KOPT-K1 (cell line): ENCODE data around the gene SMAP2.

Experiments used
- H3K27ac ChIP-seq: fragments of 200-600 bp; sonication (generic); 2 replicates; pipeline ENCODE4 v1.5.1; 2016; ENCODE audit warnings: antibody characterized with exemption, mild to moderate bottlenecking, low read depth, low read length; ENCODE audit not compliant: poor library complexity, severe bottlenecking
- H3K36me3 ChIP-seq: fragments of 200-600 bp; sonication (generic); 2 replicates; pipeline ENCODE4 v1.5.1; 2017; ENCODE audit warnings: antibody characterized with exemption, mild to moderate bottlenecking, low read length, moderate library complexity; ENCODE audit not compliant: insufficient read depth
- H3K9me3 ChIP-seq: fragments of 200-600 bp; sonication (generic); 2 replicates; pipeline ENCODE4 v1.5.1; 2017; ENCODE audit warnings: antibody characterized with exemption, low read length, mild to moderate bottlenecking; ENCODE audit not compliant: insufficient read depth, poor library complexity, severe bottlenecking

Gene SMAP2

DNA sequence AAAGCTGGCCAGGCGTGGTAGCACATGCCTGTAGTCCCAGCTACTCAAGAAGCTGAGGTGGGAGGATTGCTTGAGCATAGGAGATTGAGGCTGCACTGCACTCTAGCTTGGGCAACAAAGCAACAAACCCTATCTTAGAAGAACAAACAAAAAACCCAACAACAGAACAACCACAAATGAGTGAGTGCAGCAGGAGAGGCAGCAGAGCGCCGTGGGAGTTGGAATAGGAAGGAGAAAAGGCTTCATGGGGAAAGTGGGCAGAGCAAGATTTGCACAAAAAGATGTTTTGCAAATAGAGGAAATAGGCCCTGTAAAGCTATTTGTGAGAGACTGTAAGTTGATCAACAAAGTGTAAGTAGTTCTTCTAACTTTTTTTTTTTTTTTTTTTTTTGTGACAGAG, 19.6 kb downstream of the SMAP2 start:
- H3K27ac ChIP-seq = no peak overlapping the region
- no peaks in the 10 kb centered on the region for H3K36me3 ChIP-seq
- no peaks in the 10 kb centered on the region for H3K9me3 ChIP-seq

DNA sequence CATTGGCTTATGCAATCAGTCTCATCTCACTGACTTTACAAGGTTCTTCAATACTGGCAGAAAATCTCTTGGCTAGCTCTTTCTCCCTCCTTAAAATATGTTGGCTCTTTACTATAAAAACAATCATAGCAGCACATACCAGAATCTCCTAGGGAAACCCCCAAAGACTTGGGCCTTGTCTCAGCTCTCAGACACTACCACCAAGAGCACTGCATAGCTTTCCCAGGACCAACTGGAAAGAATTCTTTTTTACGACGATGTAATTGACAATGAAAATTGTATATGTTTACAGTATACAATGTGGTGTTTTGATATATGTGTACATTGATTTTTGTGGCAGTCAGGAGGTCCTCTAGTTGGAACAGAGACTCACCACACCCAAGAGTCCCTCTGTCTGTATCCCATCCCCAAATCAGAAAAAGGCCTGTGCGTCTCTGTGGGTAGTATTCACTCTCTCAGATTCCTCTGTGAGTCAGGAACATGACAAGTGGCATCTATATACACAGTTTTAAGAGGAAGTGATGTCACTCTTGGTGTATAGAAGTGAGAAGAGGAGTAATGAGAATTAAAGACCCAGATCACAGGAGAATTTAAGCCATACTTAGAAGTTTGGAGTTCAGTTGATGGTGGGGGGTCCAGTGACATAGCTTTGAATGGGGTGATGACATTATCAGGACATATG, 21.1 kb downstream of the SMAP2 start:
- Histone ChIP-seq H3K27ac (no peak overlapping the region), H3K9me3 (no peaks in the 10 kb centered on the region), H3K36me3 (no peaks in the 10 kb centered on the region)

DNA sequence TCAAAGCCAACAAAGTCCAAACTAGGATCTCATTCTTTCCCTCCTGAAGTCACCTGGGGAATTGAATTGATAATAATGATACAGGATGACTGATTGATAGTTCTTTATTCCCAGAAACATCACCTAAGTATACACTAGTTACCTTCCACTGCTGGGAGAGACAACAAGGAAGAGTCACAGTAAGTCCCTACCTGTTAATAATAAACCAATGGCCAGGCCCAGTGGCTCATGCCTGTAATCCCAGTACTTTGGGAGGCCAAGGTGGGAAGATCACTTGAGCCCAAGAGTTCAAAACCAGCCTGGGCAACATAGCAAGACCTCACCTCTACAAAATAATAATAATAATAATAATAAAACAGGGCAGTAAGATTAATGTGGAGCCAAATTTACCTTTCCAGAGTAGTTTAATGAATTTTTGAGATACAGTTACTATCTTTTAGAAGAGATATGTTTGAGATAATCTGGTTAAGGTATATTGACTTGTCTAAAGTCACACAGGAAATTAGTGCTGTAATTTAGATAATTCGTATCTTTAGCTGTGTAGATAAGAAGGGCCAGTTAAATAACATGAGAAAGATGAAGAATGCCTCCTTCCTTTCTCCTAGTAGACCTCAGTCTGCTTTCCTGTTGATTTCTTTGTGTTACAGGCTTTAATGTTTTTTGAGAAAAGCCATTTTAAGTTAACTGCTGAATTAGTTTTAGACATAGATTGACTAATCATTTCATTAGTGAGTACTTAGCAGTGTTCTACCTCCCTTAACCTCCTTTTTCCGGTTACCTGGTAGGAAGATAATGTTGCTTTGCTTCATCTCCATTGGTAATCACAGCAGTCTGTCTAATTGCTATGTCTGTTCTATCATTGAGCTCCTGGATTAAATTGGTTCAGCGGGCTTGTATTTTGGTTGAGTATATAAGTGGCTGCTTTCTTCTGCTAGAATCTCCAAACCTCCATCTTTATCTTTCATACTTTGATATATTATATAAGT, 22.0 kb downstream of the SMAP2 start:
- H3K27ac ChIP-seq = no peak overlapping the region
- H3K9me3 ChIP-seq = no peaks in the 10 kb centered on the region
- no peaks in the 10 kb centered on the region for H3K36me3 ChIP-seq

DNA sequence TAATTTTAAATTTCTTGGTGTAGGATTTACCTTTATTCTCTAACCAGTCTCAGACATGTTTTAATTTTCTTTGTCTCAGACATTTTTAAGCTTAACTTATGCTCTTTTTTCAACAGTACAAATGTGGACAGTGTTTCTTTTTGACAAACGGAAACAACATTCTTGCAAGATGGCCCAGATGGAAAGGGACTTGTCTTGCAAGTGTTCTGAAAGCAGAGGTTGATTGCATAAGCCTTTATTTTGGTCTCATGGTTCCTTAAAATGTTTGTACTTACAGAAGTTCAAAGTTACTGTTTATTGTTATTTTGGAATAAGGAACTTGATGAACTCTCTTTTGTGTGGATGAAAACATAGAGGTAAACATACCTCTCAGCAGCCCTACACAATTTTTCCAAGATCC, 22.9 kb downstream of the SMAP2 start:
- H3K36me3 ChIP-seq = no peaks in the 10 kb centered on the region
- H3K9me3 ChIP-seq = no peaks in the 10 kb centered on the region
- no peak overlapping the region for H3K27ac ChIP-seq

DNA sequence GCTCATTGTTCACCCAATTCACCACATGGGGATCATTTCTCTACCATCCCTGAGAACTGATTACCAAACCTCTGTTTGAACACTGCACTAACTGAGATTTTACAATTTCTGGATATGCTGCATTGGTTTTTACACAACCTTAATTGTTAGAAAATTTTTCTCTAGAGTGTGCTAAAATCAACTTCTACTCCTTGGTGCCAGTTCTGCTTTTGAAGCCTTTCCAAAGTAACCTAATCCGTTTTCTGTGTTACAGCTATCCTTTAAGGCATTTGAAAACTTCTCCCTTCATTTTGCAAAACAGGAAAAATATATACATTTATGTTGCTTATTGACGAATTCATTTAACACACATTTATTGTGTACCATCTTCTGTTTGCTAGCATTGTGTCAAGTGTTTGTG, 23.7 kb downstream of the SMAP2 start:
- Histone ChIP-seq H3K9me3 (no peaks in the 10 kb centered on the region), H3K36me3 (no peaks in the 10 kb centered on the region), H3K27ac (no peak overlapping the region)

DNA sequence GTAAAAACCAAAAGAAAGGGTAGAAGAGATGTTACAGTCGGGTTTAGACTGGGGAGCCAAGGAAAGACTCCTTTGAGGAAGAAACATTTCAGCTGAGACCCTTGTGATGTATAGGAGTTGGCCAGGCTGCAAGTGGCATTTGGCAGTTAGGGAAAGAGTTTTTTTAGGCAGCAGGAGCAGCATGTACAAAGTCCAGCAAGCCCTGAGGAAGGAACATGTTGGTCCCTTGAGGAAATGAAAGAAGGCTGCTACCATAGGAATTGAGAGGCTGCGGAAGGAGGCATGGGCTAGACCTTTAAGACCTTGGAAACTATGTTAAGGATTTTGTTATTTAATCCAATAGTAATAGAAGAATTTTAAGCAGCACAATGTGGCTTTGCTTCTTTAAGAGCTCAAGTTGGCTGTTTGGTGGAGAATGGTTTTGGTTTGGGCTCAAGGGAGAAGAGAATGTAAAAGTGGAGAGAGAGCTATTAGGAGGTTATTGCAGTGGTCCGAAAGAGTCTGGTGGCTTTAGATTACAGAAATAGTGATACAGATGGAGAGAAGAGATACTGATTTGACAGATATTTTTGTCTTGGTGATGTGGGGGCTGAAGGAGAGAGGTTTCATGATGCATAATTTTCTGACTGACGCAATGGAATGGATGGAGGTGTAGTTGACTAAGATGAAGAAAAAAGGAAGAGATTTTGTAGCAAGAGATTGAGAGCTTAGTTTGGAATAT, 26.6 kb downstream of the SMAP2 start:
- Histone ChIP-seq H3K27ac (no peak overlapping the region), H3K36me3 (no peaks in the 10 kb centered on the region), H3K9me3 (no peaks in the 10 kb centered on the region)

DNA sequence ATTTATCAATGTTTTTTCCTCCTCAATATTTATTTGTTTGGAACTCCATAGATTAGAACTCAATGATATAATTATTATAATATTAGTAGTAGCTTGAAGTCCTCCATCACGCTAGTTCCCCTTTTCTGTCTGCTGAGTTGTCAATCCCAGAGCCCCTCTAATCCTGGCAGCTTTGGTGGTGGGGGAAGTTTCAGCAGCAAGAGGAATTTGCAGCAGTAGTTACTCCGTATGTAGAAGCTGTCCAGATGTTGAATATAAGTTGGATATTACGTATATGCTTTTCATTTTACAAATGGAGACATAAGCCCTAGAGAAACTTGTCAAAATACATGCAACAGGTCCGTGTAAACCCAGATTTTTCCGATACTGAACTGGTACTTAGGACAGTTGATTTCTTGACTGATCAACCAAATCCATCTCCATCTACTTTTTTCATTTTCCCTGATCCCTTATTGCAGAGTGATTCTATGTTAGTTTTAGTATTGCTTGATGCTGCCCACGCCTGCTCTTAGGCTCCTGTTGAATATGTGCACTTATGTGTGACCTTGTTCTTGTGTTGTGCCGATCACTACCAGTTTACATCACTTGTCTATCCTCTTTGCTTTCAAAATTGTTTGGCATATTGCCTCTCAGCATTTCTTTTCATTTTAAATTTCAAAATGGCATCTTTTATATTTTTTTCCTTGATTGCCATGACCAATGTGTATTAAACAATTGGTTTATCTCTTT, 28.1 kb downstream of the SMAP2 start:
- H3K9me3 ChIP-seq = no peaks in the 10 kb centered on the region
- no peaks in the 10 kb centered on the region for H3K36me3 ChIP-seq
- H3K27ac ChIP-seq = no peak overlapping the region

DNA sequence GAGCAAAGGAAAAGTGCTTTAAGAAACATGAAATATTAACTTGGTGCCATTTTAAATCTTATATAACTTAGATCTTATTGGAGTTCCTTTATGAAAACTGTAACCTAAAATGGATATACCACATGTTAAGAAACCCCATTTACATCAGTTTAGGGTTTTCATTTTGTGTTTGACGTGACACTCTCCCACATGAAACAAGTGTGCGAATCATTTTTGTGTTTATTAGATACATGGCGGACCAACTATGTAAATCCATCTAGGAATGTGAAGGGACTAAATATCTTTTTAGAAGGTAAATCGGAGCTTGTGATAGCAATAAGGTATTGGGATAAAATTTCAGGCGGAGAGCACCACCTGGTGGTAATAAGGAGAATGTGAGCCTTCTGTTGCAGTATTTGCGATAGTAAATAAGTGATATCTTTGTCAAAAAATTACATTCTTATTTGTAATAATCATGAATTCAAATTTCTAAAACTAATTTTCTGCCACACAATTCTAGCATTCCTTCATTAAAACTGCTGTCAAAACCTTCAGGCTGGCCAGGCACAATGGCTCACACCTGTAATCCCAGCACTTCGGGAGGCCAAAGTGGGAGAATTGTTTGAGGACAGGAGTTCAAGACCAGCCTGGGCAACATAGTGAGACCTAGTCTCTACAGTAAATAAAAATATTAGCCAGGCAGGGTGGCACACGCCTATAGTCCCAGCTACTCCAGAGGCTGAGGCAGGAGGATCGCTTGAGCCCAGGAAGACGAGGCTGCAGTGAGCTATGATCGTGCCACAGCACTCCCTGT, 31.3 kb downstream of the SMAP2 start:
- Histone ChIP-seq H3K27ac (no peak overlapping the region), H3K9me3 (no peaks in the 10 kb centered on the region), H3K36me3 (peaks cover 17% of the 10 kb centered on the region)

DNA sequence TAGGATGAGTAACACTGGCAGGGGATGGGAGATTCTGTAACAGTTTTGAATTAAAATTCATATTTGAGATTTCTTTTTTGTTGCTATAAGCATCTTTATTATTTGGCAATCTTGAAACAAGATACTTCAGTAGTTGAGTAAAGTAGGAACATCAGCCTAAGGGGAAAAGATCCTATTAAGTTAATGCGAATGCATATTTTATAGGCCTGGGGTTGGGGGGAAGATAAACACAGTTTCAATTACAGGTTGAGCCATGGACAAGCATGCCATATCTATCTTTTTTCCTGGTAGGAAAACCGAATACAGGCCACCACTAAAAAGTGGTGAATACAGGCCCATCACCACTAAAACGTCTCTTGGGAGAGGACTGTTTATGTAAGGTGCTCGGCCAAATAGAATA, 32.3 kb downstream of the SMAP2 start:
- H3K27ac ChIP-seq = no peak overlapping the region
- no peaks in the 10 kb centered on the region for H3K9me3 ChIP-seq
- peaks cover 25% of the 10 kb centered on the region for H3K36me3 ChIP-seq

DNA sequence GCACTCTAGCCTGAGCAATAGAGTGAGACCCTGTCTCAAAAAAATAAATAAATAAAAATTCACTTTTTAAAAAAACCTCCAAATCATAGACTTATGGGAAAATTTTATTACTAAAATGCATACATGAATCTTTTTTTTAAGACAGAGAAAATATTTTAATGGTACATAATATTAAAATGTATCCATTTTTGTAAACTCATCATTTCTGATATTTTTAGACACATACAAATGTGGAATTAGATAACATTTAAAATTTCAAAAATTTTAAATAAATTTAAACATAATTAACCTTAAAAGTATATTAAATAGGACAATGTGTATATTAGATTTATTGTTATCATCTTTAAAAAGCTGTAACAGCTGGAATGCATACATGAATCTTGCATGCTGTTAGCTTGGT, 33.9 kb downstream of the SMAP2 start:
- peaks cover 31% of the 10 kb centered on the region for H3K36me3 ChIP-seq
- H3K9me3 ChIP-seq = no peaks in the 10 kb centered on the region
- H3K27ac ChIP-seq = no peak overlapping the region

DNA sequence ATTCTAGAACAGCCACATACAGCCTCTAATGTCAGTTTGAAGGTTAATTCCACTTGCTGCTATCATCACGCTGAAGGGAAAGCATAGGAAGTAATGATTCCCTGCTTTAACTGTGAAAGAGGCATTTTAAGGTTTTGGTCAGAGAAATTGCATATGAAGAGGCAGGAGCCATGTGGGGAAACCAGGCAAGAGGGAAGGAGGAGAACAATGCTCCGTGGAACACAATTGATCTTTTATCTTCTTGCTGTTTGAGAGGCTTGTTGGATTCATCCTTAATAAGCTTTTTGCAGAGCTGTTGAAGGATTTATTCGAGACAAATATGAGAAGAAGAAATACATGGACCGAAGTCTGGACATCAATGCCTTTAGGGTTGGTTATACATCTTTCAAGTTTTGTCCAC, 35.9 kb downstream of the SMAP2 start:
- Histone ChIP-seq H3K36me3 (peaks cover 51% of the 10 kb centered on the region), H3K9me3 (no peaks in the 10 kb centered on the region), H3K27ac (no peak overlapping the region)

DNA sequence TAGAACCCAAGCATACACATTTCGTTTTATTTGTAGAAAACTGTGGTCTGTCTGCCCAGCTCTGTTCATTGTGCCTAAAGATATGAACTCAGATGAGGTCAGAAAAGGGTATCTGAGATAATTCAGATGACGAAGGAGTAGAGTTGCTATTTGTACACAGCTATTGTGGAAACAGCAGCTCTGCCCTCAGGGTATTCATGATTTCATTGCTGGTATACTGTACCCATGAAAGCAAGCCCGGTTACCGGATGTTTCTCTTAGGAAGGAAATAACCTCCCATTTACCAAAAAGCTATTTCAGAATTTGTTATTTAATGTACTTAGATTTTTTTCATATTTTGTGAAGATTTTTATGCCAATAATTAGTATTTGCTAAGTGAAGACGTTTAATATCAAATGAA, 37.8 kb downstream of the SMAP2 start:
- Histone ChIP-seq H3K9me3 (no peaks in the 10 kb centered on the region), H3K36me3 (peaks cover 69% of the 10 kb centered on the region), H3K27ac (no peak overlapping the region)

DNA sequence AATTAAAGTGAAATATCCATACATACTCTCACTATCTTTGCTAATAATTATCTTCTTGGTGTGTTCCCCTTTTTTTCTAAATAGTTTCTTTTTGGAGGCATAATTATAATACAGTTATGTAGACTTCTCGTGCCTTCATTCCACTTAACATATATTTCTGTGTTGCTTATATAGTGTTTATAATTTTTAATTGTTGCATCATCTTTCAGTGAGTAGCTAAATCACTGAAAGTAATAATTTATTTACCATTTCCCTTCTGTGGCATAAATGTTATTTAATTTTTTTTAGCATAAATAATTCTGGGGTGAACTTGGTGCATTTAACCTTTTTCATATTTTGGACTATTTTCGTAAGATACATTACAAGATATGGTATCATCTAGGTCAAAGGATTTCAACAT, 38.3 kb downstream of the SMAP2 start:
- H3K9me3 ChIP-seq = no peaks in the 10 kb centered on the region
- peaks cover 75% of the 10 kb centered on the region for H3K36me3 ChIP-seq
- H3K27ac ChIP-seq = no peak overlapping the region
